Fibroblast of lung (primary cell): ENCODE results near the gene MCTP1.

Source experiments
- CTCF ChIP-seq, 2 donors: IDR thresholded peaks in 1 of 2; conservative IDR thresholded peaks in 1 of 2; 1 replicate in 1 of 2; 2 replicates in 1 of 2; pipeline ENCODE4 v1.5.1; 2011 to 2012; ENCODE audit warnings: low read length in 2 of 2, control low read depth in 1 of 2, inconsistent platforms in 1 of 2, low read depth in 1 of 2, mild to moderate bottlenecking in 1 of 2
- EZH2 ChIP-seq: IDR thresholded peaks from 2 replicates; pipeline ENCODE4 v1.5.1; 2012; ENCODE audit warnings: low read length, control low read depth, mild to moderate bottlenecking; ENCODE audit errors: missing control alignments

GRCh38 chr5:95111141-95111540 is 173.8 kb downstream of the MCTP1 start:
- TF ChIP-seq EZH2 (no peak), CTCF (conservative IDR thresholded peaks at IDR 0.05 in 1 of 2, IDR thresholded peaks at IDR 0.05 in 1 of 2; ENCODE audit: low read depth in 1 of 2, low read length in 2 of 2) (no peak)
